B cell (primary cell): Measurements from ENCODE around the gene POSTN. TPM values are rescaled to one million over a fixed set of nuclear protein-coding genes. Genes with fewer than 3 reads are reported as not detected.

Experiments used
- ATAC-seq: fragments of 200-7000 bp; cut with Tn5 transposase; one replicate; pipeline ENCODE4 v1.10.0; 2021; ENCODE audit warnings: low read depth, mild to moderate bottlenecking, moderate number of reproducible peaks, moderate library complexity
- CTCF ChIA-PET: fragments of 350-600 bp; sonication (Branson Sonifier 250); formaldehyde crosslinking; loops from one replicate; lab custom pipeline; 2021; ENCODE audit warnings: antibody characterized with exemption, inconsistent platforms; lab: Charles Lee
- POLR2A ChIA-PET: fragments of 350-600 bp; sonication (Branson Sonifier 250); formaldehyde crosslinking; loops from one replicate; lab custom pipeline; 2021; ENCODE audit warnings: antibody characterized with exemption; lab: Charles Lee
- DNase-seq: peaks from one replicate; pipeline ENCODE4 v3.0.0; 2013
- H2AFZ ChIP-seq: 2 replicates; pipeline ENCODE4 v1.6.1; 2012; ENCODE audit warnings: mild to moderate bottlenecking, low read depth, low read length; ENCODE audit not compliant: insufficient read depth, poor library complexity, severe bottlenecking
- H3K27ac ChIP-seq, 2 donors: 1 replicate in 1 of 2; 2 replicates in 1 of 2; pipeline ENCODE4 v1.5.1; 2012 to 2013; ENCODE audit warnings: low read length in 2 of 2, mild to moderate bottlenecking in 2 of 2, moderate library complexity in 1 of 2
- H3K27me3 ChIP-seq, 4 experiments: fragments of 200-600 bp in 1 of 4; sonication (generic) in 1 of 4; replicated peaks in 1 of 4; 1 replicate in 2 of 4; 2 replicates in 2 of 4; pipeline versions ENCODE4 v1.6.1 to v1.7.0; 2013 to 2016; ENCODE audit warnings: low read length in 3 of 4, mild to moderate bottlenecking in 2 of 4, mixed read lengths in 1 of 4, moderate library complexity in 1 of 4; ENCODE audit not compliant: insufficient read depth in 4 of 4, control insufficient read depth in 3 of 4; ENCODE audit errors: control extremely low read depth in 1 of 4
- H3K36me3 ChIP-seq, 2 experiments: replicated peaks in 1 of 2; 1 replicate in 1 of 2; 2 replicates in 1 of 2; pipeline versions ENCODE4 v1.6.1 to v1.7.1; 2013; ENCODE audit warnings: low read length in 1 of 2; ENCODE audit not compliant: insufficient read depth in 2 of 2, control insufficient read depth in 1 of 2; ENCODE audit errors: control extremely low read depth in 1 of 2, extremely low read depth in 1 of 2
- H3K4me1 ChIP-seq, 2 donors: fragments of 200-600 bp in 1 of 2; sonication (generic) in 1 of 2; 1 replicate in 1 of 2; 2 replicates in 1 of 2; pipeline versions ENCODE4 v1.5.1 to v1.6.1; 2013 to 2017; ENCODE audit warnings: low read length in 2 of 2; ENCODE audit not compliant: control insufficient read depth in 2 of 2, insufficient read depth in 2 of 2
- H3K4me2 ChIP-seq: replicated peaks from 2 replicates; pipeline ENCODE3; 2012; ENCODE audit warnings: mild to moderate bottlenecking, low read depth, low read length; ENCODE audit not compliant: poor library complexity, severe bottlenecking
- H3K4me3 ChIP-seq, 5 experiments: fragments of 200-600 bp in 1 of 5; sonication (generic) in 1 of 5; 1 replicate in 3 of 5; 2 replicates in 2 of 5; pipeline versions ENCODE4 v1.5.1 to v1.7.0; 2011 to 2016; ENCODE audit warnings: low read length in 4 of 5, mild to moderate bottlenecking in 4 of 5, low read depth in 2 of 5, control low read depth in 1 of 5, moderate library complexity in 1 of 5; ENCODE audit not compliant: insufficient read depth in 1 of 5; ENCODE audit errors: control extremely low read depth in 1 of 5, extremely low read depth in 1 of 5
- H3K79me2 ChIP-seq: fragments of 200-600 bp; sonication (generic); one replicate; pipeline ENCODE4 v1.6.0; 2016; ENCODE audit warnings: low read length; ENCODE audit not compliant: control insufficient read depth, insufficient read depth
- H3K9ac ChIP-seq: fragments of 200-600 bp; sonication (generic); 2 replicates; pipeline ENCODE4 v1.6.1; 2017; ENCODE audit warnings: mild to moderate bottlenecking, low read length, moderate library complexity
- H3K9me3 ChIP-seq, 3 donors: one replicate each; pipeline versions ENCODE4 v1.6.1 to v1.7.1; 2013; ENCODE audit warnings: low read length in 2 of 3; ENCODE audit not compliant: control insufficient read depth in 2 of 3, insufficient read depth in 1 of 3; ENCODE audit errors: control extremely low read depth in 1 of 3
- H4K20me1 ChIP-seq: 2 replicates; pipeline ENCODE4 v1.6.0; 2012; ENCODE audit warnings: mild to moderate bottlenecking, low read length; ENCODE audit not compliant: insufficient read depth, control insufficient read depth, poor library complexity, severe bottlenecking
- H3K27ac Mint-ChIP-seq: one replicate; pipeline ENCODE4 v1.8.0; 2021; ENCODE audit warnings: mixed read lengths
- H3K27me3 Mint-ChIP-seq: one replicate; pipeline ENCODE4 v1.8.0; 2021; ENCODE audit warnings: mixed read lengths
- H3K4me1 Mint-ChIP-seq: one replicate; pipeline ENCODE4 v1.8.0; 2021; ENCODE audit warnings: mixed read lengths
- H3K4me3 Mint-ChIP-seq: one replicate; pipeline ENCODE4 v1.8.0; 2021; ENCODE audit warnings: mixed read lengths
- H3K9me3 Mint-ChIP-seq: one replicate; pipeline ENCODE4 v1.8.0; 2022; ENCODE audit warnings: mixed read lengths; ENCODE audit not compliant: insufficient read depth
- EZH2 ChIP-seq: IDR thresholded peaks from 2 replicates; pipeline ENCODE4 v1.6.1; 2012; ENCODE audit warnings: borderline replicate concordance, low read depth, mild to moderate bottlenecking, moderate library complexity, low read length; ENCODE audit not compliant: insufficient read depth, poor library complexity, severe bottlenecking
- WGBS: methylation state at CpG from one replicate; pipeline ENCODE4 v1.1.5; 2013; ENCODE audit warnings: missing lambda C conversion rate; ENCODE audit not compliant: insufficient coverage; 5-methylcytosine and 5-hydroxymethylcytosine counted together
- intact Hi-C: fragments of 100-400 bp; cut with micrococcal nuclease; formaldehyde crosslinking; loops from one replicate; pipeline ENCODE4 v1.10.0; 2022
- polyA plus RNA-seq: library from polyadenylated mRNA; depleted of rRNA; stranded (reverse); fragments of >200 nt; gene quantifications from 2 replicates; pipeline ENCODE4 v1.2.3, GENCODE V29; 2012
- total RNA-seq, 2 donors: library from RNA; stranded (reverse); fragments of 120-200 nt in 1 of 2; gene quantifications; 1 replicate in 1 of 2; 2 replicates in 1 of 2; pipeline versions ENCODE4 v1.2.3 to v1.2.4, GENCODE V29; 2013 to 2022
- TF ChIP-seq, protein P1 (sequence below): fragments of 200-600 bp; IDR thresholded peaks from one replicate; pipeline ENCODE4 v1.8.0; 2022; ENCODE audit warnings: antibody characterized with exemption, mild to moderate bottlenecking

Gene POSTN
- total and polyA plus RNA-seq, 2 donors (not counting 1 experiment from before 2014, with no cell fraction given): not detected

DNA sequence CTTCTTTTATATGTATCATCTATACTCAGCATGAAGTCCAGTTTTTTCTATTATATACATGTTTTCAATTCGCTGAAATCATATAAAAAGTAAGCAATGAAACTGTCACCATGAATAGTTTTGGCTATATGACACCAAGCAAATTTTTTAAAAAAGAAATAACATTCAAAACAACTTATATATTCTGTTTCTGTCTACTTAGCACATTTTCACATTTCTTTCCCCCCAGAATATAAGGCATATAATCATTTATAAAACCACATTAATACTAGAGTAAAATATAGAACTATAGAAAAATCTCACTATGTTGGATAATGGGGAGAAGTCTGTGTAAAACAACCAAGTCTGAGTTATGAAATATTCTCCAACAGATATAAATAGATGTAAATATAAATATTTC, 33.1 kb downstream of the POSTN start:
- H3K4me2 ChIP-seq: no peak overlapping the region
- H3K4me1 Mint-ChIP-seq: no peaks in the 10 kb centered on the region
- DNase-seq (no peak), ATAC-seq (no peak)
- H3K4me3 Mint-ChIP-seq: no peak overlapping the region
- H3K9me3 ChIP-seq: no peaks in the 10 kb centered on the region
- no peaks in the 10 kb centered on the region for H3K27me3 ChIP-seq
- H3K27ac ChIP-seq: no peak overlapping the region
- no peaks in the 10 kb centered on the region for H3K4me1 ChIP-seq
- ChIA-PET POLR2A (no interaction called here), CTCF (no interaction called here)
- no peaks in the 10 kb centered on the region for H3K36me3 ChIP-seq
- no peaks in the 10 kb centered on the region for H4K20me1 ChIP-seq
- H3K27me3 Mint-ChIP-seq: no peaks in the 10 kb centered on the region
- intact Hi-C loops: no loop called here
- no peak overlapping the region for H3K27ac Mint-ChIP-seq
- H3K79me2 ChIP-seq: no peaks in the 10 kb centered on the region
- H3K9ac ChIP-seq: no peak overlapping the region
- H3K4me3 ChIP-seq: no peak overlapping the region
- no peak overlapping the region for H2AFZ ChIP-seq
- no peak for TF ChIP-seq EZH2
- TF ChIP-seq, protein P1, sequence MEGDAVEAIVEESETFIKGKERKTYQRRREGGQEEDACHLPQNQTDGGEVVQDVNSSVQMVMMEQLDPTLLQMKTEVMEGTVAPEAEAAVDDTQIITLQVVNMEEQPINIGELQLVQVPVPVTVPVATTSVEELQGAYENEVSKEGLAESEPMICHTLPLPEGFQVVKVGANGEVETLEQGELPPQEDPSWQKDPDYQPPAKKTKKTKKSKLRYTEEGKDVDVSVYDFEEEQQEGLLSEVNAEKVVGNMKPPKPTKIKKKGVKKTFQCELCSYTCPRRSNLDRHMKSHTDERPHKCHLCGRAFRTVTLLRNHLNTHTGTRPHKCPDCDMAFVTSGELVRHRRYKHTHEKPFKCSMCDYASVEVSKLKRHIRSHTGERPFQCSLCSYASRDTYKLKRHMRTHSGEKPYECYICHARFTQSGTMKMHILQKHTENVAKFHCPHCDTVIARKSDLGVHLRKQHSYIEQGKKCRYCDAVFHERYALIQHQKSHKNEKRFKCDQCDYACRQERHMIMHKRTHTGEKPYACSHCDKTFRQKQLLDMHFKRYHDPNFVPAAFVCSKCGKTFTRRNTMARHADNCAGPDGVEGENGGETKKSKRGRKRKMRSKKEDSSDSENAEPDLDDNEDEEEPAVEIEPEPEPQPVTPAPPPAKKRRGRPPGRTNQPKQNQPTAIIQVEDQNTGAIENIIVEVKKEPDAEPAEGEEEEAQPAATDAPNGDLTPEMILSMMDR: no peak
- WGBS: no CpG with 5 or more reads among the region's 1 CpG
- H3K9me3 Mint-ChIP-seq: no peaks in the 10 kb centered on the region

DNA sequence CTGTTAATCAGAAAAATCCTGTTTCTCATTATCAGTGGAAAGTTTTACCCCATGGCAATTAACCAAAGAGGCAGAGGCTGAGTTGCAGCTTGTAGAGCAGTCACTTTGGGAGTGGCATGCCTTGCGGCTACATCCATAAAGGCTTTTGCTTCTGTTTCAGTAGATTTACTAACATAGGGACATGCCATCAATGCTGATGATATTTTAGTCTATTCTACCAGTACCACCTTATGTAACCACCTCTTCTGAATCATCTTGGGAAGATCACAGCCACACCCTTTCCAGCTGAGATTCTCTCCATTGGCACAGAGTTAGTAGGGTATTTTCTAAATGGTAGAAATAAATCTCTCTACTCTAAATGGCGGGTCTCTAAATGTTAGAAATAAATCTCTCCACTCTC, 37.5 kb downstream of the POSTN start:
- Histone ChIP-seq H4K20me1 (no peaks in the 10 kb centered on the region), H3K4me2 (no peak overlapping the region), H3K4me3 (no peak overlapping the region), H3K4me1 (no peaks in the 10 kb centered on the region), H3K79me2 (no peaks in the 10 kb centered on the region), H3K27me3 (no peaks in the 10 kb centered on the region), H3K9ac (no peak overlapping the region), H3K27ac (no peak overlapping the region), H3K36me3 (no peaks in the 10 kb centered on the region), H2AFZ (no peak overlapping the region), H3K9me3 (peaks cover 0 to 4% (median 2%) of the 10 kb centered on the region in 3 donors)
- no peak for TF ChIP-seq EZH2
- TF ChIP-seq, protein P1: no peak
- ChIA-PET POLR2A (no interaction called here), CTCF (no interaction called here)
- ATAC-seq (no peak), DNase-seq (no peak)
- H3K4me3 Mint-ChIP-seq: no peak overlapping the region
- peaks cover 6% of the 10 kb centered on the region for H3K9me3 Mint-ChIP-seq
- no peak overlapping the region for H3K27ac Mint-ChIP-seq
- no peaks in the 10 kb centered on the region for H3K4me1 Mint-ChIP-seq
- intact Hi-C loops: no loop called here
- H3K27me3 Mint-ChIP-seq: no peaks in the 10 kb centered on the region
- 100% methylated on average over 1 of the region's 2 CpGs for WGBS
